ENCODE data around the gene HNF4A.

HNF4A gene

GRCh38 chr20:44426879-44427790 is 71.6 kb downstream of the HNF4A start:
- DNase-seq, result no peak

- DNase-seq, result no peak
Observed at GRCh38 chr20:44427804-44428173, 72.3 kb downstream of the HNF4A start.

GRCh38 chr20:44428174-44429016 is 72.9 kb downstream of the HNF4A start:
- DNase-seq, result no peak

GRCh38 chr20:44429017-44429339 is 73.5 kb downstream of the HNF4A start:
- DNase-seq, result no peak

- DNase-seq, result no peak
Observed at GRCh38 chr20:44429419-44430269, 74.1 kb downstream of the HNF4A start.

- no peak for DNase-seq
Observed at GRCh38 chr20:44430270-44431065, 75.0 kb downstream of the HNF4A start.

- DNase-seq, result no peak
Observed at GRCh38 chr20:44431118-44431501, 75.6 kb downstream of the HNF4A start.

- no peak for DNase-seq
Observed at GRCh38 chr20:44431502-44432234, 76.2 kb downstream of the HNF4A start.

GRCh38 chr20:44432618-44433577 is 77.4 kb downstream of the HNF4A start:
- DNase-seq, result no peak

GRCh38 chr20:44433751-44434538 is 78.4 kb downstream of the HNF4A start:
- no peak for DNase-seq

GRCh38 chr20:44435630-44436335 is 80.3 kb downstream of the HNF4A start:
- no peak for DNase-seq

GRCh38 chr20:44436393-44436792 is 80.9 kb downstream of the HNF4A start:
- no peak for DNase-seq

- DNase-seq, result no peak
Observed at GRCh38 chr20:44437497-44437896, 82.0 kb downstream of the HNF4A start.

GRCh38 chr20:44438782-44439181 is 83.3 kb downstream of the HNF4A start:
- no peak for DNase-seq

GRCh38 chr20:44439318-44439717 is 83.8 kb downstream of the HNF4A start:
- no peak for DNase-seq

GRCh38 chr20:44442298-44443070 is 87.0 kb downstream of the HNF4A start:
- no peak for DNase-seq

- DNase-seq, result no peak
Observed at GRCh38 chr20:44445742-44446710, 90.5 kb downstream of the HNF4A start.
